Hindlimb muscle (tissue), 1 donor: ENCODE measurements around the gene HUS1. TPM values are rescaled to one million over a fixed set of nuclear protein-coding genes. Genes with fewer than 3 reads are reported as not detected.
"Not testable (repeated sequence)": the region's sequence is repeated elsewhere in the genome, so short reads cannot be mapped to it uniquely, and the experiment has no call there.

Experiments
- DNase-seq: peaks from one replicate; pipeline ENCODE4 v3.0.0-alpha.2; 2013
- polyA plus RNA-seq: library from polyadenylated mRNA; unstranded; fragments of 120-200 nt; gene quantifications from one replicate; pipeline ENCODE4 v1.2.1, GENCODE V29; 2013; ENCODE audit not compliant: insufficient read length

Gene HUS1
- polyA plus RNA-seq, 1 donor: 16.7 TPM

DNA sequence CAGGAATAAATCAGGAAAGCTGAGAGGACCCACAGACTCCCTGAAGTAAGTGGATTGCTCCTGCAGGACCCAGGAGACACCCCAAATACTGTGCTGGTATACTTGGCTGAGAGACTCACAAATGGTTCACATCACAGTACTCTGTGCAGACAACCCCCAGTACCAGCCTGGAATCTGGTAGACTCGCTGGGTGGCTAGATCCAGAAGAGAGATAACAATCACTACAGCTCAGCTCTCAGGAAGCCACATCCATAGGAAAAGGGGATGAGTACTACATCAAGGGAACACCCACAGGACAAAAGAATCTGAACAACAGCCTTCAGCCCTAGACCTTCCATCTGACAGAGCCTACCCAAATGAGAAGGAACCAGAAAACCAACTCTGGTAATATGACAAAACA lies 62.9 kb downstream of the HUS1 start:
- not testable (repeated sequence) for DNase-seq

DNA sequence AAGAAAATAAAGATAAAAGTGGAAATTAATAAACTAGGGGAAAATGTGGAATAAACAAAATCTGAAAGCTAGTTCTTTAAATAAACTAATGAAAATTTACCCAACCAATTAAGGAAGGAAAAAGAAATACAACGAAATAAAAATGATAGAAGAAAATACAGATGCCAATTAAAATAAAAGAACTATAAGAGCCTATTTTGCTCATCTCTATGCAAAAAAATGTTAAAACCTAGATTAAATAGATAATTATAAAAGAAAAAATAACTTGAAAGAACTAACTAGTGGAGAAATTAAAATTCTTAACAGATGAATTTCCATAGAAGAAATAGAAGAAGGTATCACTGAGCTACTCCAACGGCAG lies 63.8 kb downstream of the HUS1 start:
- DNase-seq: no peak

DNA sequence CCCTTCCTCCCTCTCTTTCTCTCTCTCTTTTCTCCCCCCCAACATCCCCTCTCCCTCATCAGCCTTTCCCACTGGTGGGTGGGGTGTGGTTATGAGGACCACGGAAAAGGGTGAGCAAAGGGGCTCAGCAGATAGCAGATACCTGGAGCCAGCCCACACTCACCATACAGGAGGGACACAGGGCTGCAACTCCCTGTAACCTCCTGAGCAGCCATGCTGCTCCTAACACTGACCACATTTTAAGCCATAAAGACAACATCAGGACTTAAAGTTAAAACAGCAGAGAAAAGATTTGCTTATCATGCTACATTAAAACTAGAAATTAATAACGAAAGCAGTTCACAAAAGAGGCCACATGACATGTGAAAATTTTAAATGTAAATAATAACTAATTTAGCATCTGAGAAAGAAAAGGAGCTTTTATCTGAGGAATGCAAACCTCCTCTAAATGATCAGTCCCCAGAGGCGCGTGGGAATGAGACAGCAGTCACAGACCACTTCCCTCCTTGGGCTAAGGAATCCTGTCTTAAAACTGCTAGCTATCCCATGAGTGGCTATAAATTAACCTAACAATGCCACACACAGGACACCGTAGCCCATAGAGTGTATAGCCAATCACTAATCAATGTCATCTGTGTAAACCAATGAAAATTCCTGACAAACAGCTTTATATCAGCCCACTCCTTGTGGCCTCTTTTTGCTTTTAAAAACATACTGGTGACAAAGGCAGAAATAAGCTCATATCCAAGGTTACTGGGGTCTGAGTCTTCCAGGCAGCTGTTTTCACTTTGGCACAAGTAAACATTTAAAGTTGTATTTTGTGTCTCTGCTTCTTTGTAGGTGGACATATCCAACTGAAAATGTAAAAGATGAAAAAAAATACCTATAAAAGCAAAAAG lies 64.4 kb downstream of the HUS1 start:
- no peak for DNase-seq

Other genes starting within 250 kb of the HUS1 start
- gene PKD1L1, start 31.1 kb downstream of the HUS1 start, polyA plus RNA-seq: 0.88 TPM
- gene SUN3, start 49.5 kb upstream of the HUS1 start, polyA plus RNA-seq: not detected
- not detected for gene C7orf57, start 55.9 kb upstream of the HUS1 start, polyA plus RNA-seq
- gene UPP1, start 109.7 kb upstream of the HUS1 start, polyA plus RNA-seq: 2.1 TPM
- gene ABCA13, start 191.8 kb upstream of the HUS1 start, polyA plus RNA-seq: 0.10 TPM